HUES48 (cell line): ENCODE data around the gene C16orf96.

Experiments
- H3K27ac ChIP-seq: one replicate; pipeline ENCODE4 v1.7.0; 2013; ENCODE audit warnings: low read depth, low read length, inconsistent platforms
- H3K27me3 ChIP-seq: 2 replicates; pipeline ENCODE4 v1.6.1; 2013; ENCODE audit warnings: mild to moderate bottlenecking, low read length; ENCODE audit not compliant: control insufficient read depth, insufficient read depth
- H3K36me3 ChIP-seq: 2 replicates; pipeline ENCODE4 v1.6.1; 2013; ENCODE audit warnings: low read length; ENCODE audit not compliant: control insufficient read depth, insufficient read depth
- H3K4me1 ChIP-seq: 2 replicates; pipeline ENCODE4 v1.6.1; 2013; ENCODE audit warnings: mild to moderate bottlenecking, low read length; ENCODE audit not compliant: control insufficient read depth, insufficient read depth
- H3K4me3 ChIP-seq: 2 replicates; pipeline ENCODE4 v1.5.1; 2013; ENCODE audit warnings: mild to moderate bottlenecking, low read depth, low read length
- H3K9ac ChIP-seq: 2 replicates; pipeline ENCODE4 v1.6.1; 2013; ENCODE audit warnings: mild to moderate bottlenecking, low read depth, low read length, moderate library complexity
- H3K9me3 ChIP-seq: 2 replicates; pipeline ENCODE4 v1.6.1; 2013; ENCODE audit warnings: low read length; ENCODE audit not compliant: control insufficient read depth, insufficient read depth

Gene C16orf96

GRCh38 chr16:4556112-4556511, at the start of gene C16orf96:
TSS of gene C16orf96 (plus strand) at chr16:4556340. CDS start at chr16:4556490, 150 bp downstream.
- peaks cover 5% of the 10 kb centered on the region; the same call in 1 of the 2 replicates for H3K4me1 ChIP-seq
- H3K36me3 ChIP-seq = no peaks in the 10 kb centered on the region
- H3K9ac ChIP-seq = no peak within 1 kb of the TSS
- no peak within 1 kb of the TSS for H3K27ac ChIP-seq
- no peaks in the 10 kb centered on the region for H3K27me3 ChIP-seq
- no peaks in the 10 kb centered on the region for H3K9me3 ChIP-seq
- no peak within 1 kb of the TSS for H3K4me3 ChIP-seq

GRCh38 chr16:4506450-4506849, 49.7 kb upstream of the C16orf96 start:
- no peak overlapping the region for H3K4me3 ChIP-seq
- H3K9me3 ChIP-seq = no peaks in the 10 kb centered on the region
- peaks cover 40% of the 10 kb centered on the region for H3K36me3 ChIP-seq
- no peak overlapping the region for H3K9ac ChIP-seq
- no peak overlapping the region for H3K27ac ChIP-seq
- no peaks in the 10 kb centered on the region for H3K27me3 ChIP-seq
- no peaks in the 10 kb centered on the region for H3K4me1 ChIP-seq

GRCh38 chr16:4507588-4508345, 48.4 kb upstream of the C16orf96 start:
- Histone ChIP-seq H3K27me3 (no peaks in the 10 kb centered on the region), H3K4me1 (no peaks in the 10 kb centered on the region), H3K36me3 (peaks cover 53% of the 10 kb centered on the region), H3K9ac (no peak overlapping the region), H3K9me3 (no peaks in the 10 kb centered on the region), H3K4me3 (no peak overlapping the region), H3K27ac (no peak overlapping the region)

- Histone ChIP-seq H3K4me1 (no peaks in the 10 kb centered on the region), H3K27me3 (no peaks in the 10 kb centered on the region), H3K9me3 (no peaks in the 10 kb centered on the region), H3K4me3 (no peak overlapping the region), H3K9ac (no peak overlapping the region), H3K36me3 (peaks cover 61% of the 10 kb centered on the region), H3K27ac (no peak overlapping the region)
Observed at GRCh38 chr16:4508806-4509205, 47.3 kb upstream of the C16orf96 start.

- Histone ChIP-seq H3K36me3 (peaks cover 66% of the 10 kb centered on the region), H3K4me1 (no peaks in the 10 kb centered on the region), H3K9ac (no peak overlapping the region), H3K4me3 (no peak overlapping the region), H3K27ac (no peak overlapping the region), H3K9me3 (no peaks in the 10 kb centered on the region), H3K27me3 (no peaks in the 10 kb centered on the region)
Observed at GRCh38 chr16:4509420-4509819, 46.7 kb upstream of the C16orf96 start.

GRCh38 chr16:4510131-4510530, 46.0 kb upstream of the C16orf96 start:
- Histone ChIP-seq H3K9ac (no peak overlapping the region), H3K36me3 (peaks cover 66% of the 10 kb centered on the region), H3K9me3 (no peaks in the 10 kb centered on the region), H3K27me3 (no peaks in the 10 kb centered on the region), H3K4me1 (peaks cover 5% of the 10 kb centered on the region; the same call in 1 of the 2 replicates), H3K4me3 (no peak overlapping the region), H3K27ac (no peak overlapping the region)

GRCh38 chr16:4510747-4511426, 45.3 kb upstream of the C16orf96 start:
- no peak overlapping the region for H3K9ac ChIP-seq
- no peaks in the 10 kb centered on the region for H3K9me3 ChIP-seq
- no peak overlapping the region for H3K4me3 ChIP-seq
- H3K4me1 ChIP-seq = peaks cover 5% of the 10 kb centered on the region; the same call in 1 of the 2 replicates
- no peaks in the 10 kb centered on the region for H3K27me3 ChIP-seq
- H3K27ac ChIP-seq = no peak overlapping the region
- H3K36me3 ChIP-seq = peaks cover 66% of the 10 kb centered on the region

GRCh38 chr16:4511441-4512082, 44.6 kb upstream of the C16orf96 start:
- Histone ChIP-seq H3K9me3 (no peaks in the 10 kb centered on the region), H3K36me3 (peaks cover 66% of the 10 kb centered on the region), H3K4me3 (no peak overlapping the region), H3K9ac (no peak overlapping the region), H3K4me1 (peaks cover 5% of the 10 kb centered on the region; the same call in 1 of the 2 replicates), H3K27me3 (no peaks in the 10 kb centered on the region), H3K27ac (no peak overlapping the region)

- no peaks in the 10 kb centered on the region for H3K27me3 ChIP-seq
- no peak overlapping the region for H3K27ac ChIP-seq
- no peaks in the 10 kb centered on the region for H3K9me3 ChIP-seq
- no peak overlapping the region for H3K9ac ChIP-seq
- peaks cover 5% of the 10 kb centered on the region; the same call in 1 of the 2 replicates for H3K4me1 ChIP-seq
- no peak overlapping the region for H3K4me3 ChIP-seq
- H3K36me3 ChIP-seq = peaks cover 63% of the 10 kb centered on the region
Observed at GRCh38 chr16:4512473-4512872, 43.7 kb upstream of the C16orf96 start.

GRCh38 chr16:4513086-4513860, 42.9 kb upstream of the C16orf96 start:
- H3K27me3 ChIP-seq = no peaks in the 10 kb centered on the region
- H3K36me3 ChIP-seq = peaks cover 55% of the 10 kb centered on the region
- H3K4me3 ChIP-seq = no peak overlapping the region
- no peaks in the 10 kb centered on the region for H3K9me3 ChIP-seq
- H3K4me1 ChIP-seq = peaks cover 5% of the 10 kb centered on the region; the same call in 1 of the 2 replicates
- no peak overlapping the region for H3K27ac ChIP-seq
- no peak overlapping the region for H3K9ac ChIP-seq
